Measurements from ENCODE around the gene RDH8.

The RDH8 gene

GRCh38 chr19:10052602-10053360 is 39.5 kb downstream of the RDH8 start:
- intact Hi-C loops (cut with DNase I; ENCODE audit: low total_unique reads), result no loop called here
- no peak overlapping the region for H3K4me3 ChIP-seq
- no peaks in the 10 kb centered on the region for H3K9me3 ChIP-seq
- no peaks in the 10 kb centered on the region for H3K36me3 ChIP-seq
- no peaks in the 10 kb centered on the region for H3K4me1 ChIP-seq
- no peak overlapping the region for H3K27ac ChIP-seq
- H3K27me3 ChIP-seq, result peaks cover 0 to 18% of the 10 kb centered on the region in 2 donors
- no peak for DNase-seq
- no peak for TF ChIP-seq CTCF (IDR thresholded peaks at IDR 0.05)

GRCh38 chr19:10061717-10062310 is 48.5 kb downstream of the RDH8 start:
- Histone ChIP-seq H3K4me3 (no peak overlapping the region), H3K36me3 (no peaks in the 10 kb centered on the region), H3K27me3 (peaks cover 0 to 44% of the 10 kb centered on the region in 2 donors), H3K4me1 (no peaks in the 10 kb centered on the region), H3K27ac (no peak overlapping the region), H3K9me3 (no peaks in the 10 kb centered on the region)
- intact Hi-C loops (cut with DNase I; ENCODE audit: low total_unique reads), result no loop called here
- TF ChIP-seq CTCF (IDR thresholded peaks at IDR 0.05), result no peak
- no peak for DNase-seq

DNA sequence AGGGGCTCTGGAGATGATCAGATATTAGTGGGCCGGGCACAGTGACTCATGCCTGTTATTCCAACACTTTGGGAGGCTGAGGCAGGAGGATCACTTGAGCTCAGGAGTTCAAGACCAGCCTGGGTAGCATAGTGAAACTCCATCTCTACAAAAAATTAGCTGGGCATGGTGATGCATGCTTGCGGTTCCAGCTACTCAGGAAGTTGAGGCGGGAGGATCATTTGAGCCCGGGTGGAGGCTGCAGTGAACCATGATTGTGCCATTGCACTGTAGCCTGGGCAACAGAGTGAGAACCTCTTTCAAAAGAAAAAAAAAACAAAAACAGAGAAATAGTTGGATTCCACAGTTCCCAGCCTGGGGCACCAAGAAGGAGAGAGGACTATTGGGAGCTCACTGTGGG is 54.9 kb downstream of the RDH8 start:
- TF ChIP-seq CTCF (IDR thresholded peaks at IDR 0.05), result no peak
- Histone ChIP-seq H3K4me3 (no peak overlapping the region), H3K4me1 (no peaks in the 10 kb centered on the region), H3K9me3 (peaks cover 0 to under 1% (median 0%) of the 10 kb centered on the region in 3 donors), H3K27ac (no peak overlapping the region), H3K36me3 (no peaks in the 10 kb centered on the region), H3K27me3 (peaks cover 0 to 40% of the 10 kb centered on the region in 2 donors)
- no peak for DNase-seq
- intact Hi-C loops (cut with DNase I; ENCODE audit: low total_unique reads), result no loop called here

DNA sequence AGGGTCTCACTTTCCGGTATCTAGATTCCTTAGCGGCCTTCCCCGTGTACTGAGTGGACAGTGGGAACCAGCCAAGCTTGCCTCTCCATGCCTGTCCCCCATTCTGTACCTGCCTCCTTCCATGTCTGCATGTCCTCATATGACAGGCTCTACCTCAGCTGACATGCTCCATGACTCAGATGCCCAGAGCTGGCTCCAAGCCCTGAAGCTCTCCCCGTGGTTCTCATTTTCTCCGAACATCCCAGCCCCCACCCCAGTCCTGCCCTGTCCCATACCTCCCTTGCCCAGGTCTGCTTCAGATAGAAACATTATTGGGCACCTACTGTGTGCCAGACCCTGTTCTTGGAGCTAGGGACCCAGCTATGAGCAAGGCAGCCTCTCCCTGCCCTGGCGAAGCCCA is 55.8 kb downstream of the RDH8 start:
- Histone ChIP-seq H3K36me3 (no peaks in the 10 kb centered on the region), H3K4me3 (no peak overlapping the region), H3K27ac (no peak overlapping the region), H3K4me1 (no peaks in the 10 kb centered on the region), H3K9me3 (peaks cover 2 to 8% (median 4%) of the 10 kb centered on the region in 3 donors), H3K27me3 (peaks cover 0 to 38% of the 10 kb centered on the region in 2 donors)
- no peak for DNase-seq
- intact Hi-C loops (cut with DNase I; ENCODE audit: low total_unique reads), result no loop called here
- no peak for TF ChIP-seq CTCF (IDR thresholded peaks at IDR 0.05)

- H3K36me3 ChIP-seq, result no peaks in the 10 kb centered on the region
- no peak for DNase-seq
- no peak overlapping the region for H3K4me3 ChIP-seq
- peaks cover 0 to 33% of the 10 kb centered on the region in 2 donors for H3K27me3 ChIP-seq
- no peak for TF ChIP-seq CTCF (IDR thresholded peaks at IDR 0.05)
- H3K4me1 ChIP-seq, result no peaks in the 10 kb centered on the region
- no peak overlapping the region for H3K27ac ChIP-seq
- H3K9me3 ChIP-seq, result peaks cover 2 to 11% (median 6%) of the 10 kb centered on the region in 3 donors
- intact Hi-C loops (cut with DNase I; ENCODE audit: low total_unique reads), result no loop called here
Measured at GRCh38 chr19:10070730-10071446, 57.6 kb downstream of the RDH8 start.
